ENCODE measurements around the gene PIGW. TPM values are rescaled to one million over a fixed set of nuclear protein-coding genes. Genes with fewer than 3 reads are reported as not detected.
A peak's percentile ranks its signal among the peaks of the same experiment; 100 is the strongest.

PIGW gene, protein sequence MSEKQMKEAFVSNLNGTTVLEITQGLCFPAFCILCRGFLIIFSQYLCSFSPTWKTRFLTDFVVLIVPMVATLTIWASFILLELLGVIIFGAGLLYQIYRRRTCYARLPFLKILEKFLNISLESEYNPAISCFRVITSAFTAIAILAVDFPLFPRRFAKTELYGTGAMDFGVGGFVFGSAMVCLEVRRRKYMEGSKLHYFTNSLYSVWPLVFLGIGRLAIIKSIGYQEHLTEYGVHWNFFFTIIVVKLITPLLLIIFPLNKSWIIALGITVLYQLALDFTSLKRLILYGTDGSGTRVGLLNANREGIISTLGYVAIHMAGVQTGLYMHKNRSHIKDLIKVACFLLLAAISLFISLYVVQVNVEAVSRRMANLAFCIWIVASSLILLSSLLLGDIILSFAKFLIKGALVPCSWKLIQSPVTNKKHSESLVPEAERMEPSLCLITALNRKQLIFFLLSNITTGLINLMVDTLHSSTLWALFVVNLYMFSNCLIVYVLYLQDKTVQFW
- 10 to 100 TPM; 10.6 to 11.3 TPM for total RNA-seq

GRCh38 chr17:36534840-36535668 is at the start of gene PIGW, which contains the start of gene MYO19:
PIGW (plus strand) TSS chr17:36534987; CDS start chr17:36537102, 2,115 bp downstream.
MYO19 (minus strand) TSS chr17:36534868; CDS start chr17:36532538, 2,330 bp downstream.
- peak within 1 kb of the TSS; percentile 96 for H3K27ac Mint-ChIP-seq
- peak within 1 kb of the TSS; percentile 98 for H3K4me3 Mint-ChIP-seq
- CTCF ChIA-PET, result interaction anchor here (1.0 to 3.1 kb wide), 5 partner anchors 9 to 50 kb away, joined by 3 to 13 read pairs (median 4); no protein-coding TSS in a partner anchor
- peaks cover 37% of the 10 kb centered on the region for H3K36me3 Mint-ChIP-seq (ENCODE audit: low read depth)
- peak; percentile 86 for DNase-seq
- intact Hi-C loops (cut with micrococcal nuclease), result loop anchor here (1.0 to 2.0 kb wide), 5 partner anchors 9 to 67 kb away; partner anchors contain the start of genes DHRS11, GGNBP2 and ZNHIT3
- no peaks in the 10 kb centered on the region for H3K27me3 Mint-ChIP-seq (ENCODE audit: low read depth)
- no peaks in the 10 kb centered on the region for H3K9me3 Mint-ChIP-seq
- peaks cover 48% of the 10 kb centered on the region for H3K4me1 Mint-ChIP-seq (ENCODE audit: low read depth)

DNA sequence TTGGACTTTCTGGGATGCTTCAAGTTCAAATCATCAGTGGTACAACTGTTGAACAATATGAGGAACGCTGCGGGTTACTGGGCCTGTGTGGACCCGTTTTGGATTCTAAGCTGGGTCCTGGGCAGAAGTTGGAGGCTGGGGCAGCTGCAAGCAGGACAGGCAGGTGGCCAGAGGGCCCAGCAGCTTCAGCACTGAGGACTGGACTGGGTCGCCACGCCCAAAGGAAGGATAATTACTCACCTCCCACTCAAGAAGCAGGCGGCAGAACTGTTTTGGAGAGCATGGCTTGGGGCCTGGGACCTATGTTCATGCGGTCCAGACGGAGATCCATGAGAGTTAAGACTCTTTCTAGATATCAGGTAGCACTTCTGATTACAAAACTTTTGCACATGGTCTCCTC is 49.8 kb upstream of the PIGW start:
- H3K27ac Mint-ChIP-seq, result no peak overlapping the region
- H3K9me3 Mint-ChIP-seq, result peaks cover 1% of the 10 kb centered on the region
- H3K4me1 Mint-ChIP-seq (ENCODE audit: low read depth), result peaks cover 42% of the 10 kb centered on the region
- no peak for DNase-seq
- peaks cover 7% of the 10 kb centered on the region for H3K36me3 Mint-ChIP-seq (ENCODE audit: low read depth)
- peaks cover 14% of the 10 kb centered on the region for H3K27me3 Mint-ChIP-seq (ENCODE audit: low read depth)
- H3K4me3 Mint-ChIP-seq, result peak overlapping the region; percentile 100
- intact Hi-C loops (cut with micrococcal nuclease), result no loop called here
- CTCF ChIA-PET, result interaction anchor here (0.9 to 1.7 kb wide), 2 partner anchors 100 to 335 kb away, joined by 3 to 4 read pairs; no protein-coding TSS in a partner anchor

DNA sequence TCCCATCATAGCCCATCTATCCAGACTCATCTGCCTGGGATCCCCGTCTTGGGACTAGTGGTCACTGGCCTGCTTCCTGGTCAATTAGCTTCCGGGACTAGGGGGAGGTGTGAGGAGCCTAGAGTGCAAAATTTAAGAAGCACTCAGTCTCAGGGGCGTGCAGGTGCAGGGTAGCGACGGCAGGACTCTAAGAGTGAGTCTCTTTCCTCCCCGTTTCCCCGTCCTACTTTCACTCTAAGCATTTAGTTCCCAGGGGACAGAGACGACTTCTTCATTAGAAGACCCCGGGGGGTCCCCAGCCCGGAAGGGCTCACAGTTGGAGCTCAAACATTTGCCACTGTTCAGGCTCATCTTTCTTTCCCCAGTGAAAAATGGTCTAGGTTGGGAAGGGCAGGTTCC is 49.0 kb upstream of the PIGW start:
- Mint-ChIP-seq H3K4me3 (peak overlapping the region; percentile 100), H3K27ac (peak overlapping the region; percentile 98), H3K27me3 (ENCODE audit: low read depth) (peaks cover 11% of the 10 kb centered on the region), H3K4me1 (ENCODE audit: low read depth) (peaks cover 46% of the 10 kb centered on the region), H3K36me3 (ENCODE audit: low read depth) (peaks cover 11% of the 10 kb centered on the region), H3K9me3 (peaks cover 1% of the 10 kb centered on the region)
- no peak for DNase-seq
- CTCF ChIA-PET, result interaction anchor here (0.5 to 1.7 kb wide), 3 partner anchors 99 to 142 kb away, joined by 3 to 4 read pairs (median 4); no protein-coding TSS in a partner anchor
- intact Hi-C loops (cut with micrococcal nuclease), result loop anchor here (2.0 kb wide), 3 partner anchors 49 to 117 kb away; partner anchors contain the start of genes GGNBP2, MYO19 and PIGW

- peaks cover 10% of the 10 kb centered on the region for H3K27me3 Mint-ChIP-seq (ENCODE audit: low read depth)
- H3K27ac Mint-ChIP-seq, result peak within 1 kb of the TSS; percentile 98
- peak; percentile 95 for DNase-seq
- CTCF ChIA-PET, result interaction anchor here (1.0 to 1.7 kb wide), 2 partner anchors 99 to 142 kb away, joined by 3 to 4 read pairs; no protein-coding TSS in a partner anchor
- H3K9me3 Mint-ChIP-seq, result peaks cover 1% of the 10 kb centered on the region
- intact Hi-C loops (cut with micrococcal nuclease), result loop anchor here (2.0 kb wide), 3 partner anchors 48 to 116 kb away; partner anchors contain the start of genes GGNBP2, MYO19 and PIGW
- H3K4me3 Mint-ChIP-seq, result peak within 1 kb of the TSS; percentile 100
- H3K4me1 Mint-ChIP-seq (ENCODE audit: low read depth), result peaks cover 51% of the 10 kb centered on the region
- peaks cover 15% of the 10 kb centered on the region for H3K36me3 Mint-ChIP-seq (ENCODE audit: low read depth)
These were observed 48.3 kb upstream of the PIGW start, which contains the start of gene ZNHIT3 for GRCh38 chr17:36486204-36487194. ZNHIT3 (plus strand) TSS chr17:36486681; CDS start chr17:36486700, 19 bp downstream.

DNA sequence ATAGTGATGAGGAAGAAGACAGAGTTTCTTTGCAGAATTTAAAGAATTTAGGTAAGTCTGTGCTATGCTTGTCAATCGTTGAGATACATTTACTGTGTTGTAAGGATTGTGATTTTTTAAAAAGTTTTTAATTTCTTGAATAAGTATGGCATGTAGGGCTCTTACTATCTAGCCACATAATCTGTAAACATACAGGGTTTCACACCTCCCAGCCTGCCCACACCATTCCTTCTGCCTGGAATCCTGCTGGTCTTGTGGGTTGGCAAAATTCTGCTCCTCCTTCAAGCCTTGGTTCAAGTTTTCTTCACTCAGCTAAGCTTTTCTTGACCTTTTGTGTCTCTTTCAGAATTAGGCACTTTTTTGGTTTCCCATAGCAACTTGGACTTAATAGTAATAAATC is 40.8 kb upstream of the PIGW start:
- peaks cover 37% of the 10 kb centered on the region for H3K36me3 Mint-ChIP-seq (ENCODE audit: low read depth)
- CTCF ChIA-PET, result no interaction called here
- H3K27me3 Mint-ChIP-seq (ENCODE audit: low read depth), result no peaks in the 10 kb centered on the region
- H3K4me1 Mint-ChIP-seq (ENCODE audit: low read depth), result peaks cover 27% of the 10 kb centered on the region
- intact Hi-C loops (cut with micrococcal nuclease), result no loop called here
- H3K9me3 Mint-ChIP-seq, result peaks cover 1% of the 10 kb centered on the region
- peak overlapping the region; percentile 21 for H3K27ac Mint-ChIP-seq
- H3K4me3 Mint-ChIP-seq, result no peak overlapping the region
- DNase-seq, result no peak

- Mint-ChIP-seq H3K9me3 (peaks cover 1% of the 10 kb centered on the region), H3K36me3 (ENCODE audit: low read depth) (peaks cover 34% of the 10 kb centered on the region), H3K27ac (no peak overlapping the region), H3K27me3 (ENCODE audit: low read depth) (no peaks in the 10 kb centered on the region), H3K4me3 (no peak overlapping the region), H3K4me1 (ENCODE audit: low read depth) (peaks cover 20% of the 10 kb centered on the region)
- intact Hi-C loops (cut with micrococcal nuclease), result no loop called here
- no peak for DNase-seq
- CTCF ChIA-PET, result no interaction called here
These were observed 40.1 kb upstream of the PIGW start for GRCh38 chr17:36494674-36495073.

GRCh38 chr17:36495076-36495578 is 39.7 kb upstream of the PIGW start:
- Mint-ChIP-seq H3K36me3 (ENCODE audit: low read depth) (peaks cover 30% of the 10 kb centered on the region), H3K4me3 (no peak overlapping the region), H3K9me3 (no peaks in the 10 kb centered on the region), H3K27ac (peak overlapping the region; percentile 1), H3K27me3 (ENCODE audit: low read depth) (no peaks in the 10 kb centered on the region), H3K4me1 (ENCODE audit: low read depth) (peaks cover 16% of the 10 kb centered on the region)
- intact Hi-C loops (cut with micrococcal nuclease), result no loop called here
- DNase-seq, result no peak
- CTCF ChIA-PET, result no interaction called here

DNA sequence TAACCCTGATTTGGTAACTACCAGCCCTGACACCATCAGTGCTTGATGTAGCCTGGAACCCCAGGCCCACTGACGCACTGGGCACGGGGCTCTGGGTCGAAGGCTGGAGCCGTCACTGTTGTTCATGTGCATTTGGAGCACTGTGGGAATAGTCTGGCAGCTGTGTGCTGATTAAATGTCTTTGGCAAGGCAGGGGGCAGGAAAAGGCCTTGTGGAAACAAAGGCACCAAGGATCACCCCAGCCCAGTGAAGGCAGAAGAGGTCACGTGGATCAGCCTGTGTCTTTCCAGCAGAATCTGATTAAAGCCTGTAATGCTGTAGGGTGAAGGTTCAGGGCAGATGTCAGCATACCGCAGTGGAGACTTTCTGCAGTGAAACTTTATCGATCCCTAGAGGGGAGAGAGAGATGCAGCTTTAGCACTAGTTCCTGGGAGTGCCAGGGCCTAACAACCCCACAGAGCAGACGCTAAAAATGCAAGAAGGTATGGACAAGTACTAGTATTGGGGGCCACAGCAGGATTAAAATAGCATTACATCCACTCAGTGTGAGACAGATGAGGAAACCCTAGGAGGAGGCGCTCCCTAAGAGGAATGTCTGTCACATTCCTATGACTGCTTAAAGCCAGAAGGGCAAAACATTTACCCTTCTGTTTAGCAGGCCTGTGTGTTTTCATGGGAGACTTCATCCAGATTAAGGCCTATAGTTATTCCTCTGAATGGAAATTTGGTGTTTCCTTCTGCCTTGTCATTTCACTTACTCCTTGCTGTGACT is 38.6 kb upstream of the PIGW start:
- intact Hi-C loops (cut with micrococcal nuclease), result no loop called here
- H3K36me3 Mint-ChIP-seq (ENCODE audit: low read depth), result peaks cover 29% of the 10 kb centered on the region
- peaks cover 10% of the 10 kb centered on the region for H3K4me1 Mint-ChIP-seq (ENCODE audit: low read depth)
- peak overlapping the region; percentile 61 for H3K27ac Mint-ChIP-seq
- no peak overlapping the region for H3K4me3 Mint-ChIP-seq
- H3K27me3 Mint-ChIP-seq (ENCODE audit: low read depth), result no peaks in the 10 kb centered on the region
- DNase-seq, result no peak
- CTCF ChIA-PET, result no interaction called here
- no peaks in the 10 kb centered on the region for H3K9me3 Mint-ChIP-seq

- CTCF ChIA-PET, result no interaction called here
- peaks cover 29% of the 10 kb centered on the region for H3K36me3 Mint-ChIP-seq (ENCODE audit: low read depth)
- no peaks in the 10 kb centered on the region for H3K9me3 Mint-ChIP-seq
- no peak overlapping the region for H3K4me3 Mint-ChIP-seq
- no peaks in the 10 kb centered on the region for H3K27me3 Mint-ChIP-seq (ENCODE audit: low read depth)
- H3K27ac Mint-ChIP-seq, result no peak overlapping the region
- H3K4me1 Mint-ChIP-seq (ENCODE audit: low read depth), result no peaks in the 10 kb centered on the region
- DNase-seq, result no peak
- intact Hi-C loops (cut with micrococcal nuclease), result no loop called here
These were observed 36.6 kb upstream of the PIGW start for GRCh38 chr17:36498155-36498554.

GRCh38 chr17:36498560-36499300 is 36.1 kb upstream of the PIGW start:
- CTCF ChIA-PET, result interaction anchor here (0.7 kb wide), 1 partner anchor 530 kb away, joined by 4 read pairs; no protein-coding TSS in a partner anchor
- DNase-seq, result no peak
- no peak overlapping the region for H3K27ac Mint-ChIP-seq
- H3K4me3 Mint-ChIP-seq, result no peak overlapping the region
- intact Hi-C loops (cut with micrococcal nuclease), result no loop called here
- H3K36me3 Mint-ChIP-seq (ENCODE audit: low read depth), result peaks cover 32% of the 10 kb centered on the region
- peaks cover 3% of the 10 kb centered on the region for H3K4me1 Mint-ChIP-seq (ENCODE audit: low read depth)
- no peaks in the 10 kb centered on the region for H3K9me3 Mint-ChIP-seq
- no peaks in the 10 kb centered on the region for H3K27me3 Mint-ChIP-seq (ENCODE audit: low read depth)
